Caco-2 (cell line): ENCODE measurements around the gene PTGR1. TPM values are rescaled to one million over a fixed set of nuclear protein-coding genes. Genes with fewer than 3 reads are reported as not detected.

ENCODE experiments used
- BruUV-seq: library from RNA; stranded (reverse); fragments of 400-500 nt; replicated peaks from 2 replicates; lab custom pipeline; 2021; lab: Mats Ljungman, UMichigan
- CTCF ChIA-PET: fragments of 300-600 bp; sonication (Branson Sonifier 250); formaldehyde crosslinking; loops from one replicate; lab custom pipeline; 2022; ENCODE audit warnings: antibody characterized with exemption; lab: Charles Lee
- POLR2A ChIA-PET: fragments of 300-600 bp; sonication (Branson Sonifier 250); formaldehyde crosslinking; loops from one replicate; lab custom pipeline; 2022; ENCODE audit warnings: antibody characterized with exemption; lab: Charles Lee
- DNase-seq, 2 experiments: peaks; one replicate each; pipeline versions ENCODE4 v3.0.0 to v3.0.0-alpha.2; 2020 to 2022
- H3K27me3 ChIP-seq: replicated peaks from 2 replicates; pipeline ENCODE4 v1.6.0; 2011; ENCODE audit warnings: low read length; ENCODE audit not compliant: control insufficient read depth, insufficient read depth
- H3K36me3 ChIP-seq: 2 replicates; pipeline ENCODE4 v1.5.1; 2011; ENCODE audit warnings: low read length; ENCODE audit not compliant: control insufficient read depth, insufficient read depth
- H3K4me1 ChIP-seq: fragments of 250-450 bp; sonication (Bioruptor Pico); 2 replicates; pipeline ENCODE4 v1.5.1; 2020; ENCODE audit warnings: mild to moderate bottlenecking
- H3K4me3 ChIP-seq: 2 replicates; pipeline ENCODE4 v1.5.1; 2011; ENCODE audit warnings: low read depth, mild to moderate bottlenecking, control low read depth, low read length
- H3K9me3 ChIP-seq: fragments of 250-450 bp; sonication (Bioruptor Pico); 2 replicates; pipeline ENCODE4 v1.5.1; 2020; ENCODE audit warnings: mild to moderate bottlenecking, moderate library complexity
- H3K27ac Mint-ChIP-seq: one replicate; pipeline ENCODE4 v1.8.0; 2022; ENCODE audit warnings: mixed read lengths; ENCODE audit not compliant: unreplicated experiment
- H3K27me3 Mint-ChIP-seq: one replicate; pipeline ENCODE4 v1.8.0; 2022; ENCODE audit warnings: mixed read lengths; ENCODE audit not compliant: insufficient read depth, unreplicated experiment
- H3K36me3 Mint-ChIP-seq: one replicate; pipeline ENCODE4 v1.8.0; 2022; ENCODE audit warnings: mild to moderate bottlenecking, mixed read lengths; ENCODE audit not compliant: insufficient read depth, unreplicated experiment
- H3K4me1 Mint-ChIP-seq: one replicate; pipeline ENCODE4 v1.8.0; 2022; ENCODE audit warnings: low read depth, mixed read lengths; ENCODE audit not compliant: unreplicated experiment
- H3K4me3 Mint-ChIP-seq: one replicate; pipeline ENCODE4 v1.8.0; 2022; ENCODE audit warnings: mild to moderate bottlenecking, moderate library complexity, mixed read lengths; ENCODE audit not compliant: unreplicated experiment
- H3K9me3 Mint-ChIP-seq: one replicate; pipeline ENCODE4 v1.8.0; 2022; ENCODE audit warnings: mixed read lengths; ENCODE audit not compliant: unreplicated experiment
- CTCF ChIP-seq, 2 experiments: fragments of 200-600 bp in 1 of 2; IDR thresholded peaks; 1 replicate in 1 of 2; 2 replicates in 1 of 2; pipeline versions ENCODE4 v1.5.1 to v1.8.0; 2011 to 2022; ENCODE audit warnings: antibody characterized with exemption in 1 of 2, control low read depth in 1 of 2, inconsistent platforms in 1 of 2, low read depth in 1 of 2, low read length in 1 of 2, mild to moderate bottlenecking in 1 of 2, moderate library complexity in 1 of 2; ENCODE audit not compliant: insufficient read depth in 1 of 2, severe bottlenecking in 1 of 2, unreplicated experiment in 1 of 2
- intact Hi-C: fragments of 100-400 bp; cut with micrococcal nuclease; formaldehyde crosslinking; loops from one replicate; pipeline ENCODE4 v1.10.0; 2022; ENCODE audit not compliant: unreplicated experiment
- total RNA-seq: library from RNA; stranded (reverse); gene quantifications from 2 replicates; pipeline ENCODE4 v1.2.3, GENCODE V29; 2022

PTGR1 gene
- total RNA-seq, 1 experiment from 2014 or later, result 55.3 TPM

DNA sequence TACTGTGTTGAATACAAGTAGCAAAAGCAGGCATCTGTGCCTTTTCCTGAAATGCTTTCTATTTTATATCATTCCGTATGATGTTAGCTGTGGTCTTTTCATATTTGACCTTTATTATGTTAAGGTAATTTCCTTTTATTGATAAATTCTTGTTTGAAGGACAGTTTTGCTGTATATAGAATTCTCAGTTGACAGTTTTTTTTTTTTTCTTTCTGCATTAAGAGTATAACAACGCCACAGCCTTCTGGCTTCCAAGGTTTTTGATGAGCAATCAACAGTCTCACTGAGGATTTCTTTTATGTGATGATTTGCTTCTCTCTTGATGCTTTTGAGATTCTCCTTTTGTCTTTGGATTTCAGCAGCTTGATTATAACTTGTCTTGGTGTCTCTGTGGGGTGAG lies 50.8 kb downstream of the PTGR1 start:
- no TSS peak for BruUV-seq
- H3K4me3 Mint-ChIP-seq, result no peak overlapping the region
- H3K27ac Mint-ChIP-seq, result no peak overlapping the region
- H3K9me3 Mint-ChIP-seq, result peaks cover 35% of the 10 kb centered on the region
- DNase-seq, result no peak
- H3K27me3 Mint-ChIP-seq, result no peaks in the 10 kb centered on the region
- Histone ChIP-seq H3K27me3 (no peaks in the 10 kb centered on the region), H3K9me3 (peaks cover 38% of the 10 kb centered on the region), H3K4me1 (no peaks in the 10 kb centered on the region), H3K4me3 (no peak overlapping the region), H3K36me3 (no peaks in the 10 kb centered on the region)
- intact Hi-C loops, result no loop called here
- H3K36me3 Mint-ChIP-seq, result no peaks in the 10 kb centered on the region
- no peak for TF ChIP-seq CTCF (IDR thresholded peaks at IDR 0.05; ENCODE audit: insufficient read depth in 1 of 2, low read depth in 1 of 2, low read length in 1 of 2, severe bottlenecking in 1 of 2, unreplicated experiment in 1 of 2)
- ChIA-PET CTCF (no interaction called here), POLR2A (no interaction called here)
- H3K4me1 Mint-ChIP-seq, result no peaks in the 10 kb centered on the region

DNA sequence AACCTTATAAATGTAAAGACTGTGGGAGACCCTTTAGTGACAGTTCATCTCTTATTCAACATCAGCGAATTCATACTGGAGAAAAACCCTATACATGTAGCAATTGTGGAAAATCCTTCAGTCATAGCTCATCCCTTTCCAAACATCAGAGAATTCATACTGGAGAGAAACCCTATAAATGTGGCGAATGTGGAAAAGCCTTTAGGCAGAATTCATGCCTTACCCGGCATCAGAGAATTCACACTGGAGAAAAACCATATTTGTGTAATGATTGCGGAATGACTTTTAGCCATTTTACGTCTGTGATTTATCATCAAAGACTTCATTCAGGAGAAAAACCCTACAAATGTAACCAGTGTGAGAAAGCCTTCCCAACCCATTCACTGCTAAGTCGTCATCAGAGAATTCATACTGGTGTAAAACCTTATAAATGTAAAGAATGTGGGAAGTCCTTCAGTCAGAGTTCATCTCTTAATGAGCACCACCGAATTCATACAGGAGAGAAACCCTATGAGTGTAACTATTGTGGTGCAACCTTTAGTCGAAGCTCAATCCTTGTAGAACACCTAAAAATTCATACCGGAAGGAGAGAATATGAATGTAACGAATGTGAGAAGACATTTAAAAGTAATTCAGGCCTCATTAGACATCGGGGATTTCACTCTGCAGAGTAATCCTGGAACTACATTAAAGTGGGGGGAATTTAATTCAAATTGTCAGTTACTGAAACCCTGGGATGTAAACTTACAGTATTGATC lies 56.8 kb downstream of the PTGR1 start:
- POLR2A ChIA-PET, result no interaction called here
- Mint-ChIP-seq H3K4me1 (no peaks in the 10 kb centered on the region), H3K27ac (no peak overlapping the region), H3K36me3 (no peaks in the 10 kb centered on the region), H3K9me3 (peaks cover 49% of the 10 kb centered on the region), H3K4me3 (no peak overlapping the region), H3K27me3 (no peaks in the 10 kb centered on the region)
- peaks cover 48% of the 10 kb centered on the region for H3K9me3 ChIP-seq
- no peaks in the 10 kb centered on the region for H3K36me3 ChIP-seq
- no TSS peak for BruUV-seq
- CTCF ChIA-PET, result no interaction called here
- H3K4me1 ChIP-seq, result no peaks in the 10 kb centered on the region
- no peak overlapping the region for H3K4me3 ChIP-seq
- DNase-seq, result no peak
- H3K27me3 ChIP-seq, result no peaks in the 10 kb centered on the region
- TF ChIP-seq CTCF (IDR thresholded peaks at IDR 0.05; ENCODE audit: insufficient read depth in 1 of 2, low read depth in 1 of 2, low read length in 1 of 2, severe bottlenecking in 1 of 2, unreplicated experiment in 1 of 2), result no peak
- intact Hi-C loops, result no loop called here

- no peak overlapping the region for H3K4me3 Mint-ChIP-seq
- H3K27me3 Mint-ChIP-seq, result no peaks in the 10 kb centered on the region
- H3K36me3 Mint-ChIP-seq, result no peaks in the 10 kb centered on the region
- intact Hi-C loops, result no loop called here
- H3K4me1 Mint-ChIP-seq, result no peaks in the 10 kb centered on the region
- no peak for DNase-seq
- BruUV-seq, result no TSS peak
- ChIA-PET CTCF (no interaction called here), POLR2A (no interaction called here)
- no peak for TF ChIP-seq CTCF (IDR thresholded peaks at IDR 0.05; ENCODE audit: insufficient read depth in 1 of 2, low read depth in 1 of 2, low read length in 1 of 2, severe bottlenecking in 1 of 2, unreplicated experiment in 1 of 2)
- Histone ChIP-seq H3K4me1 (no peaks in the 10 kb centered on the region), H3K4me3 (no peak overlapping the region), H3K36me3 (no peaks in the 10 kb centered on the region), H3K27me3 (no peaks in the 10 kb centered on the region), H3K9me3 (peaks cover 4% of the 10 kb centered on the region; the same call in 1 of the 2 replicates)
- peaks cover 6% of the 10 kb centered on the region for H3K9me3 Mint-ChIP-seq
- H3K27ac Mint-ChIP-seq, result no peak overlapping the region
Measured at GRCh38 chr9:111533099-111533790, 66.2 kb downstream of the PTGR1 start.
